Measurements from ENCODE around the gene SF3B6.

- TF ChIP-seq, protein P1, sequence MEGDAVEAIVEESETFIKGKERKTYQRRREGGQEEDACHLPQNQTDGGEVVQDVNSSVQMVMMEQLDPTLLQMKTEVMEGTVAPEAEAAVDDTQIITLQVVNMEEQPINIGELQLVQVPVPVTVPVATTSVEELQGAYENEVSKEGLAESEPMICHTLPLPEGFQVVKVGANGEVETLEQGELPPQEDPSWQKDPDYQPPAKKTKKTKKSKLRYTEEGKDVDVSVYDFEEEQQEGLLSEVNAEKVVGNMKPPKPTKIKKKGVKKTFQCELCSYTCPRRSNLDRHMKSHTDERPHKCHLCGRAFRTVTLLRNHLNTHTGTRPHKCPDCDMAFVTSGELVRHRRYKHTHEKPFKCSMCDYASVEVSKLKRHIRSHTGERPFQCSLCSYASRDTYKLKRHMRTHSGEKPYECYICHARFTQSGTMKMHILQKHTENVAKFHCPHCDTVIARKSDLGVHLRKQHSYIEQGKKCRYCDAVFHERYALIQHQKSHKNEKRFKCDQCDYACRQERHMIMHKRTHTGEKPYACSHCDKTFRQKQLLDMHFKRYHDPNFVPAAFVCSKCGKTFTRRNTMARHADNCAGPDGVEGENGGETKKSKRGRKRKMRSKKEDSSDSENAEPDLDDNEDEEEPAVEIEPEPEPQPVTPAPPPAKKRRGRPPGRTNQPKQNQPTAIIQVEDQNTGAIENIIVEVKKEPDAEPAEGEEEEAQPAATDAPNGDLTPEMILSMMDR (IDR thresholded peaks at IDR 0.05; ENCODE audit: insufficient read depth, low read length) = no peak
- TF ChIP-seq, protein P2, sequence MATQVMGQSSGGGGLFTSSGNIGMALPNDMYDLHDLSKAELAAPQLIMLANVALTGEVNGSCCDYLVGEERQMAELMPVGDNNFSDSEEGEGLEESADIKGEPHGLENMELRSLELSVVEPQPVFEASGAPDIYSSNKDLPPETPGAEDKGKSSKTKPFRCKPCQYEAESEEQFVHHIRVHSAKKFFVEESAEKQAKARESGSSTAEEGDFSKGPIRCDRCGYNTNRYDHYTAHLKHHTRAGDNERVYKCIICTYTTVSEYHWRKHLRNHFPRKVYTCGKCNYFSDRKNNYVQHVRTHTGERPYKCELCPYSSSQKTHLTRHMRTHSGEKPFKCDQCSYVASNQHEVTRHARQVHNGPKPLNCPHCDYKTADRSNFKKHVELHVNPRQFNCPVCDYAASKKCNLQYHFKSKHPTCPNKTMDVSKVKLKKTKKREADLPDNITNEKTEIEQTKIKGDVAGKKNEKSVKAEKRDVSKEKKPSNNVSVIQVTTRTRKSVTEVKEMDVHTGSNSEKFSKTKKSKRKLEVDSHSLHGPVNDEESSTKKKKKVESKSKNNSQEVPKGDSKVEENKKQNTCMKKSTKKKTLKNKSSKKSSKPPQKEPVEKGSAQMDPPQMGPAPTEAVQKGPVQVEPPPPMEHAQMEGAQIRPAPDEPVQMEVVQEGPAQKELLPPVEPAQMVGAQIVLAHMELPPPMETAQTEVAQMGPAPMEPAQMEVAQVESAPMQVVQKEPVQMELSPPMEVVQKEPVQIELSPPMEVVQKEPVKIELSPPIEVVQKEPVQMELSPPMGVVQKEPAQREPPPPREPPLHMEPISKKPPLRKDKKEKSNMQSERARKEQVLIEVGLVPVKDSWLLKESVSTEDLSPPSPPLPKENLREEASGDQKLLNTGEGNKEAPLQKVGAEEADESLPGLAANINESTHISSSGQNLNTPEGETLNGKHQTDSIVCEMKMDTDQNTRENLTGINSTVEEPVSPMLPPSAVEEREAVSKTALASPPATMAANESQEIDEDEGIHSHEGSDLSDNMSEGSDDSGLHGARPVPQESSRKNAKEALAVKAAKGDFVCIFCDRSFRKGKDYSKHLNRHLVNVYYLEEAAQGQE (IDR thresholded peaks at IDR 0.05; ENCODE audit: insufficient replicate concordance, low read depth) = no peak
- TF ChIP-seq GABPA (IDR thresholded peaks at IDR 0.05; ENCODE audit: low read depth) (no peak), POLR2AphosphoS5 (IDR thresholded peaks at IDR 0.05; ENCODE audit: low read depth) (no peak)
Observed at GRCh38 chr2:24050041-24050979, 25.8 kb downstream of the SF3B6 start.

Measured in HL-60 (cell line).